GM13977 (cell line): ENCODE results near the gene SSTR4.

Experiments used
- DNase-seq: peaks from one replicate; pipeline ENCODE4 v3.0.0; 2012; ENCODE audit warnings: low spot score
- in situ Hi-C: fragments of 300-500 bp; cut with MboI; formaldehyde crosslinking; loops from one replicate; pipeline ENCODE4 v1.12.0; 2022; ENCODE audit warnings: low sequenced_read_pairs, low pct_unique_long_range_greater_than_20kb, mixed read lengths, inconsistent platforms; ENCODE audit not compliant: unreplicated experiment
- TF ChIP-seq, protein P1 (sequence below): IDR thresholded peaks from 2 replicates; pipeline ENCODE4 v1.5.1; 2012; ENCODE audit warnings: mild to moderate bottlenecking, control low read depth; ENCODE audit not compliant: insufficient read depth; ENCODE audit errors: extremely low read depth, missing control alignments

Gene SSTR4

GRCh38 chr20:23007886-23008655 is 27.0 kb upstream of the SSTR4 start:
- in situ Hi-C loops: no loop called here
- TF ChIP-seq, protein P1, sequence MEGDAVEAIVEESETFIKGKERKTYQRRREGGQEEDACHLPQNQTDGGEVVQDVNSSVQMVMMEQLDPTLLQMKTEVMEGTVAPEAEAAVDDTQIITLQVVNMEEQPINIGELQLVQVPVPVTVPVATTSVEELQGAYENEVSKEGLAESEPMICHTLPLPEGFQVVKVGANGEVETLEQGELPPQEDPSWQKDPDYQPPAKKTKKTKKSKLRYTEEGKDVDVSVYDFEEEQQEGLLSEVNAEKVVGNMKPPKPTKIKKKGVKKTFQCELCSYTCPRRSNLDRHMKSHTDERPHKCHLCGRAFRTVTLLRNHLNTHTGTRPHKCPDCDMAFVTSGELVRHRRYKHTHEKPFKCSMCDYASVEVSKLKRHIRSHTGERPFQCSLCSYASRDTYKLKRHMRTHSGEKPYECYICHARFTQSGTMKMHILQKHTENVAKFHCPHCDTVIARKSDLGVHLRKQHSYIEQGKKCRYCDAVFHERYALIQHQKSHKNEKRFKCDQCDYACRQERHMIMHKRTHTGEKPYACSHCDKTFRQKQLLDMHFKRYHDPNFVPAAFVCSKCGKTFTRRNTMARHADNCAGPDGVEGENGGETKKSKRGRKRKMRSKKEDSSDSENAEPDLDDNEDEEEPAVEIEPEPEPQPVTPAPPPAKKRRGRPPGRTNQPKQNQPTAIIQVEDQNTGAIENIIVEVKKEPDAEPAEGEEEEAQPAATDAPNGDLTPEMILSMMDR: no peak
- no peak for DNase-seq

DNA sequence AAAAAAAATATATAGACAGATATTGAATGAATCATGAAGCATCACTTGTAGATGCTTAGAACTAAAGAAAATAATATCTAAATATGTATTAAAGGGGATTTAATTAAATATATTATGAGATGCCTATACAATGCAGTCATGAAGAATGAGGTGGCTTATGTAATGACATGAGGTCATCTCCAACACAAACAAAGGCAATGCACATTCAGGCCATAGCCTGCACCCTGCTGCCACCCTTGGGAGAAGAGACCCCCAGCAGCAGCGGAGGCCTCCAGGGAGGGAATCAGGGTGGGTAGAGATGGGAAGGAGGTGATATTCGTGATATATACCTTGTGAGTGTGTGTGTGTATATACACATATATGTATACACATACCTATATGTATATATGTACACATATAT is 26.4 kb upstream of the SSTR4 start:
- no peak for DNase-seq
- in situ Hi-C loops: no loop called here
- TF ChIP-seq, protein P1: no peak

- in situ Hi-C loops: no loop called here
- DNase-seq: no peak
- TF ChIP-seq, protein P1: no peak
Observed at GRCh38 chr20:23009636-23010035, 25.5 kb upstream of the SSTR4 start.

DNA sequence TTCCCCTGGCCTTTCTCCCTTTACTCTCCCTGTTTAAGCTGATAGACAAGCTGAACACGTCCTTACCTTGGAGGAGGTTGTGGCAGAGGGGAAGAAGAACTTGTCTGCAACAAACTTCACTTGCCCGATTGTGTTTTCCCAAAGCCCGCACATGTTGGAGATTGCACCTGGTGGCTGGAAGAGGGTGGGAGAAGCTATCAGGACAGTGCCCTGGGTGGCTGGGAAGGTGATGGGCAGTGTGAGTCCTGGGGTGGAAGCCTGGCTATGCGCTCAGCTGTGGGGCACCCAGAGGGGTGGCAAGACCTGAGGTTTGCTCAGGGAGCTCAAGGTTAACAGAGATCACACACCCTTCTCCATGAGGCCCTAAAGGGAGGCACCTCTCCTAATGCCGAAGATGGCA is 25.0 kb upstream of the SSTR4 start:
- in situ Hi-C loops: no loop called here
- TF ChIP-seq, protein P1: no peak
- DNase-seq: no peak

DNA sequence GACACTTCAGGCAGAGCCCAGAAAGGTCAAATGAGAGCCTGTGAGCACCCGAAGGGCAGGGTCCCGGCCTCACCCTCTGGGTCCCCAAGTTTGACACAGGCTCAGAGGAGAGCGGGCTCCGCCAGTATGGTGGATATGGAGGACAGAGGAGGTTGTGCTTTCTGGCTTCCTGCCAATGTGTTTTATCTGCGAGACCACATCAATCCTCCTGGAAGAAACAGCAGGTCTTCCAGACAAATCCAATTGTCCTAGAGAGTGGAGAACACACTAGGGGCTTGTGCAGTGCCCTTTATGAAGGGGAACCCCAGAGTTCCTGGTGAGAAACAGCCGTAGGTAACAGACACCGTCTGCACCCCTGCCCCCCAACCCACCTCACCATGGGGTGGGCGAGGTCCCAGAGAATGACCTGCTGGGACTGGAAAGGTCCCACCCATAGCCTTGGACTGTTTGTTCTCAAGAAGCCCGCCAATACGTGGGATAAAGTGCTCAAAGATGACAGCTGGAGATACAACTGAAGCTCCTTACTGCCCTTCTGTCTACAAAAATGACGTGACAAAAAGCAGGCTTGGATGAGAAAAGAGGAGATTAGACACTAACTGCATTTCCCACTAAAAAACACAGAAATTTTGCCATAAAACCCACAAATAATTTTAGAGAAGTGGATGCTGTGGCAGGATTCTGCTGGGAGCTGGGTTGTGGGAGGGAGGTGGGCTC is 23.9 kb upstream of the SSTR4 start:
- no peak for DNase-seq
- in situ Hi-C loops: no loop called here
- TF ChIP-seq, protein P1: no peak

- TF ChIP-seq, protein P1: no peak
- DNase-seq: no peak
- in situ Hi-C loops: no loop called here
Observed at GRCh38 chr20:23013429-23013828, 21.7 kb upstream of the SSTR4 start.
